OCI-LY7 (cell line): ENCODE data around the gene DGCR2. TPM values are rescaled to one million over a fixed set of nuclear protein-coding genes. Genes with fewer than 3 reads are reported as not detected.
"Not testable (repeated sequence)": the region's sequence is repeated elsewhere in the genome, so short reads cannot be mapped to it uniquely, and the experiment has no call there.

Source experiments
- BruUV-seq: library from RNA; stranded (reverse); fragments of 400-500 nt; replicated peaks from 2 replicates; lab custom pipeline; 2021; lab: Mats Ljungman, UMichigan
- CTCF ChIA-PET: fragments of 300-600 bp; sonication (Branson Sonifier 250); formaldehyde crosslinking; loops from one replicate; lab custom pipeline; 2022; ENCODE audit warnings: antibody characterized with exemption; ENCODE audit not compliant: unreplicated experiment; lab: Charles Lee
- POLR2A ChIA-PET: fragments of 300-600 bp; sonication (Branson Sonifier 250); formaldehyde crosslinking; loops from one replicate; lab custom pipeline; 2022; ENCODE audit warnings: antibody characterized with exemption; lab: Charles Lee
- DNase-seq: peaks from one replicate; pipeline ENCODE4 v3.0.0-alpha.2; 2015; ENCODE audit warnings: low spot score
- H2AFZ ChIP-seq: fragments of 200-600 bp; sonication (generic), shearing (Covaris generic); 2 replicates; pipeline ENCODE4 v1.6.1; 2014; ENCODE audit warnings: mild to moderate bottlenecking, antibody characterized with exemption, low read length, moderate library complexity
- H3K27ac ChIP-seq: fragments of 200-600 bp; sonication (generic); 2 replicates; pipeline ENCODE4 v1.5.1; 2014; ENCODE audit warnings: mixed run types, low read depth, mild to moderate bottlenecking, moderate library complexity, low read length, inconsistent platforms; ENCODE audit not compliant: poor library complexity, severe bottlenecking
- H3K36me3 ChIP-seq: fragments of 200-600 bp; sonication (generic); 2 replicates; pipeline ENCODE4 v1.6.1; 2014; ENCODE audit warnings: mild to moderate bottlenecking, antibody characterized with exemption, low read length, moderate library complexity, mixed read lengths; ENCODE audit not compliant: insufficient read depth
- H3K4me1 ChIP-seq: fragments of 200-600 bp; sonication (generic); 2 replicates; pipeline ENCODE4 v1.5.1; 2014; ENCODE audit warnings: mild to moderate bottlenecking, low read length; ENCODE audit not compliant: insufficient read depth, poor library complexity, severe bottlenecking
- H3K4me2 ChIP-seq: fragments of 200-600 bp; sonication (generic); 2 replicates; pipeline ENCODE4 v1.6.1; 2014; ENCODE audit warnings: mild to moderate bottlenecking, low read length
- H3K4me3 ChIP-seq: fragments of 200-600 bp; sonication (generic); 2 replicates; pipeline ENCODE4 v1.5.1; 2014; ENCODE audit warnings: mild to moderate bottlenecking, low read depth, low read length; ENCODE audit not compliant: poor library complexity, severe bottlenecking
- H3K79me2 ChIP-seq: fragments of 200-600 bp; sonication (generic); 2 replicates; pipeline ENCODE4 v1.6.1; 2016; ENCODE audit warnings: low read depth, mild to moderate bottlenecking, low read length, moderate library complexity, mixed read lengths; ENCODE audit not compliant: insufficient read depth
- H3K9me2 ChIP-seq: fragments of 200-600 bp; sonication (generic); 2 replicates; pipeline ENCODE4 v1.6.1; 2016; ENCODE audit warnings: mild to moderate bottlenecking, low read length, mixed read lengths; ENCODE audit not compliant: insufficient read depth
- H3K9me3 ChIP-seq: fragments of 200-600 bp; sonication (generic); 2 replicates; pipeline ENCODE4 v1.6.1; 2014; ENCODE audit warnings: mild to moderate bottlenecking, mixed run types, low read length, mixed read lengths
- H4K20me1 ChIP-seq: fragments of 200-600 bp; sonication (generic); 2 replicates; pipeline ENCODE4 v1.6.1; 2014; ENCODE audit warnings: mild to moderate bottlenecking, antibody characterized with exemption, low read length, moderate library complexity, mixed read lengths; ENCODE audit not compliant: insufficient read depth
- CTCF ChIP-seq: fragments of 200-600 bp; sonication (generic); conservative IDR thresholded peaks from 2 replicates; pipeline ENCODE4 v1.5.1; 2014; ENCODE audit warnings: mild to moderate bottlenecking, antibody characterized with exemption, low read length, moderate library complexity, mixed read lengths
- EZH2phosphoT487 ChIP-seq: fragments of 200-600 bp; sonication (generic); IDR thresholded peaks from 2 replicates; pipeline ENCODE4 v1.6.1; 2018; ENCODE audit warnings: low read depth, borderline replicate concordance, mild to moderate bottlenecking, mixed run types, antibody characterized with exemption, low read length, moderate library complexity, mixed read lengths
- intact Hi-C: fragments of 100-400 bp; cut with micrococcal nuclease; formaldehyde crosslinking; loops from one replicate; pipeline ENCODE4 v1.10.0; 2022; ENCODE audit not compliant: unreplicated experiment
- total RNA-seq, 2 experiments: library from RNA; depleted of rRNA in 1 of 2; stranded (reverse); fragments of >200 nt in 1 of 2; shearing (Covaris generic) in 1 of 2; gene quantifications; 2 replicates each; pipeline ENCODE4 v1.2.3, GENCODE V29; 2014 to 2022

DGCR2 gene
- total RNA-seq, 2 experiments from 2014 or later, result 27.6 to 29.7 TPM

- no peak for TF ChIP-seq EZH2phosphoT487
- TF ChIP-seq CTCF, result no peak
- intact Hi-C loops, result no loop called here
- POLR2A ChIA-PET, result no interaction called here
- no peaks in the 10 kb centered on the region for H4K20me1 ChIP-seq
- no peak overlapping the region for H3K4me3 ChIP-seq
- H2AFZ ChIP-seq, result no peak overlapping the region
- no TSS peak for BruUV-seq
- H3K9me3 ChIP-seq, result no peaks in the 10 kb centered on the region
- no peak for DNase-seq
- no peaks in the 10 kb centered on the region for H3K79me2 ChIP-seq
- CTCF ChIA-PET, result no interaction called here
- no peaks in the 10 kb centered on the region for H3K36me3 ChIP-seq
- no peaks in the 10 kb centered on the region for H3K9me2 ChIP-seq
- H3K4me1 ChIP-seq, result no peaks in the 10 kb centered on the region
- H3K27ac ChIP-seq, result no peak overlapping the region
- H3K4me2 ChIP-seq, result no peak overlapping the region
Measured at GRCh38 chr22:19002684-19003038, 119.6 kb downstream of the DGCR2 start.

- intact Hi-C loops, result no loop called here
- DNase-seq, result no peak
- H3K9me2 ChIP-seq, result no peaks in the 10 kb centered on the region
- H3K27ac ChIP-seq, result no peak overlapping the region
- TF ChIP-seq EZH2phosphoT487, result no peak
- no peak for TF ChIP-seq CTCF
- POLR2A ChIA-PET, result no interaction called here
- H2AFZ ChIP-seq, result no peak overlapping the region
- H3K4me3 ChIP-seq, result no peak overlapping the region
- no peaks in the 10 kb centered on the region for H4K20me1 ChIP-seq
- H3K9me3 ChIP-seq, result no peaks in the 10 kb centered on the region
- no peaks in the 10 kb centered on the region for H3K36me3 ChIP-seq
- H3K79me2 ChIP-seq, result no peaks in the 10 kb centered on the region
- no TSS peak for BruUV-seq
- CTCF ChIA-PET, result no interaction called here
- no peak overlapping the region for H3K4me2 ChIP-seq
- H3K4me1 ChIP-seq, result no peaks in the 10 kb centered on the region
Measured at GRCh38 chr22:19001204-19001603, 121.0 kb downstream of the DGCR2 start.

GRCh38 chr22:19000106-19000505, 122.1 kb downstream of the DGCR2 start:
- H4K20me1 ChIP-seq, H3K4me3 ChIP-seq, POLR2A ChIA-PET, H3K9me2 ChIP-seq, H3K4me1 ChIP-seq, BruUV-seq, DNase-seq, H3K27ac ChIP-seq, H3K4me2 ChIP-seq, CTCF ChIA-PET, H3K36me3 ChIP-seq, intact Hi-C loops, H2AFZ ChIP-seq, H3K79me2 ChIP-seq, H3K9me3 ChIP-seq: not testable (repeated sequence)
